Nephron (organoid): Measurements from ENCODE around the gene TBC1D22B.

Source experiments
- H3K27ac Mint-ChIP-seq, 3 experiments: 2 replicates each; pipeline ENCODE4 v1.8.0; 2020; ENCODE audit warnings: mixed read lengths in 3 of 3, mild to moderate bottlenecking in 2 of 3, moderate library complexity in 1 of 3
- H3K27me3 Mint-ChIP-seq: 2 replicates; pipeline ENCODE4 v1.8.0; 2021; ENCODE audit warnings: low read depth, mild to moderate bottlenecking, moderate library complexity, mixed read lengths
- H3K36me3 Mint-ChIP-seq: 2 replicates; pipeline ENCODE4 v1.8.0; 2020; ENCODE audit warnings: low read depth, mixed read lengths
- H3K4me1 Mint-ChIP-seq: 2 replicates; pipeline ENCODE4 v1.8.0; 2020; ENCODE audit warnings: mixed read lengths
- H3K4me3 Mint-ChIP-seq, 3 experiments: 2 replicates each; pipeline ENCODE4 v1.8.0; 2020; ENCODE audit warnings: mild to moderate bottlenecking in 3 of 3, mixed read lengths in 3 of 3, moderate library complexity in 2 of 3
- H3K9me3 Mint-ChIP-seq: 2 replicates; pipeline ENCODE4 v1.8.0; 2020; ENCODE audit warnings: mixed read lengths
- CTCF ChIP-seq, 3 experiments: fragments of 200-600 bp; sonication (generic); IDR thresholded peaks; one replicate each; pipeline ENCODE4 v1.5.0; 2021; ENCODE audit warnings: antibody characterized with exemption in 3 of 3; ENCODE audit not compliant: unreplicated experiment in 3 of 3

TBC1D22B gene

GRCh38 chr6:37362101-37362828, 104.7 kb downstream of the TBC1D22B start:
- Mint-ChIP-seq H3K36me3 (peaks cover 3% of the 10 kb centered on the region), H3K27ac (no peak overlapping the region), H3K27me3 (no peaks in the 10 kb centered on the region), H3K4me3 (no peak overlapping the region), H3K9me3 (no peaks in the 10 kb centered on the region), H3K4me1 (peaks cover 32% of the 10 kb centered on the region)
- TF ChIP-seq CTCF (IDR thresholded peaks at IDR 0.05; ENCODE audit: unreplicated experiment in 3 of 3), result no peak

GRCh38 chr6:37365791-37366190, 108.2 kb downstream of the TBC1D22B start:
- Mint-ChIP-seq H3K9me3 (no peaks in the 10 kb centered on the region), H3K4me1 (peaks cover 41% of the 10 kb centered on the region), H3K27ac (peak overlapping the region in 2 of 3 experiments; percentile 5 to 40), H3K36me3 (peaks cover 28% of the 10 kb centered on the region), H3K27me3 (no peaks in the 10 kb centered on the region), H3K4me3 (no peak overlapping the region)
- peak in 2 of 3 experiments; percentile 25 to 30 for TF ChIP-seq CTCF (IDR thresholded peaks at IDR 0.05; ENCODE audit: unreplicated experiment in 3 of 3)

GRCh38 chr6:37366910-37367309, 109.3 kb downstream of the TBC1D22B start:
- H3K27ac Mint-ChIP-seq, result peak overlapping the region; percentile 1 to 20 (median 5)
- no peak for TF ChIP-seq CTCF (IDR thresholded peaks at IDR 0.05; ENCODE audit: unreplicated experiment in 3 of 3)
- no peaks in the 10 kb centered on the region for H3K9me3 Mint-ChIP-seq
- H3K4me3 Mint-ChIP-seq, result no peak overlapping the region
- peaks cover 27% of the 10 kb centered on the region for H3K36me3 Mint-ChIP-seq
- H3K27me3 Mint-ChIP-seq, result no peaks in the 10 kb centered on the region
- peaks cover 50% of the 10 kb centered on the region for H3K4me1 Mint-ChIP-seq

- Mint-ChIP-seq H3K9me3 (no peaks in the 10 kb centered on the region), H3K36me3 (peaks cover 27% of the 10 kb centered on the region), H3K27me3 (no peaks in the 10 kb centered on the region), H3K4me3 (no peak overlapping the region), H3K4me1 (peaks cover 50% of the 10 kb centered on the region), H3K27ac (no peak overlapping the region)
- no peak for TF ChIP-seq CTCF (IDR thresholded peaks at IDR 0.05; ENCODE audit: unreplicated experiment in 3 of 3)
Observed at GRCh38 chr6:37368961-37369320, 111.4 kb downstream of the TBC1D22B start.

- no peaks in the 10 kb centered on the region for H3K27me3 Mint-ChIP-seq
- no peak overlapping the region for H3K4me3 Mint-ChIP-seq
- peaks cover 50% of the 10 kb centered on the region for H3K4me1 Mint-ChIP-seq
- H3K27ac Mint-ChIP-seq, result no peak overlapping the region
- no peak for TF ChIP-seq CTCF (IDR thresholded peaks at IDR 0.05; ENCODE audit: unreplicated experiment in 3 of 3)
- peaks cover 31% of the 10 kb centered on the region for H3K36me3 Mint-ChIP-seq
- H3K9me3 Mint-ChIP-seq, result no peaks in the 10 kb centered on the region
Observed at GRCh38 chr6:37369321-37370201, 112.0 kb downstream of the TBC1D22B start.
